Ovary (tissue), 3 donors: ENCODE measurements around the gene DOCK11.

Experiments used
- POLR2A ChIP-seq: fragments of 450-650 bp; IDR thresholded peaks from one replicate; pipeline ENCODE4 v1.6.1; 2017; ENCODE audit warnings: antibody characterized with exemption, mild to moderate bottlenecking, moderate library complexity
- TF ChIP-seq, protein P1 (sequence below), 3 donors: fragments of 450-650 bp in 2 of 3; fragments of 200-600 bp in 1 of 3; IDR thresholded peaks; one replicate each; pipeline versions ENCODE4 v1.5.1 to v1.8.0; 2016 to 2022; ENCODE audit warnings: antibody characterized with exemption in 3 of 3, mild to moderate bottlenecking in 1 of 3
- donor health status: DM: no; HTN: no; CAD: no.

DNA sequence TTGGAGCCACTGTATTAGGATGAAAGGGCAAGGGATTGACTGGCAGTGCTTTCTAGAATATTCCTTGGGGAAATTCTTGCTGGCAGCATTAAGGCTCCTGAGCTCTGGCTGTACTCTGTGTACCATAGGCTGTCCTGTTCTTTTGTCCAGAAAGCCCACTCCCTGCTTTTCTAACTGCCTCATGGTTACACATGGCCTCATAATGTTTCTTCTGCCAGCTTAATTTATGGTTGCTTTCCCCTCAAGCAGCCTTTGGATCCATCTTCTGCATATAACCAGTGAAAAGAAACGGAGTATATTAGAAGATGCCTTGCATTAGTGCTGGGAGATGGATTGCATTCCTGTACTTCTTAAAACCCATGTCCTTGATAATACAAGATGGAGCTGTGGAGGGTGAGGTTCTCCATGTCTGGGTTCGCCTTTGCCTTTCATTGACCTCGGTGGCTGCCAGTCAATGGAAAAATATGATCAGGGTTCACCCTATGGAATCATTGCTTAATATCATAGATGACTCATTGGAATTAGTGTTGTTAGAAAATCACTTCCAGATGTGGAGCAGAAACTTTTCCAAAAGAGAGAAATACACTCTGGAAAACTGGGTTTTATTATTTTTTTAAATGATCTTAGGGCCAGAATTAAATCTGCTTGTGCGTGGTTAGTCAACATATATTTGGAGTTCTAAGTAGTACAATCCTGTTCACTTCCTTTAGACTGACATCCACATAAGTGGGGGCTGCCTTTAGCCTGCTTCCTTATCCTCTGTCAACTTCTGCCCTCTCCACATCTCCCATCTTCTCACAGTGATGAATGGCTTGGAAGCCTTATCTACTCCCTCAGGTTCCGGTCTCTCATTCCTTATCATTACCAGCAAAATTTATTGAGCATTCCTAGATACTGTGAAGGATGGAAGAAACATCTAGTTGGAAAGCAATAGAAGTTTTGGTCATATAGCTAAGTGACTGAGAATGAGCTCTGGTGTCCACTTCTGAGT lies 24.9 kb downstream of the DOCK11 start:
- TF ChIP-seq, protein P1, sequence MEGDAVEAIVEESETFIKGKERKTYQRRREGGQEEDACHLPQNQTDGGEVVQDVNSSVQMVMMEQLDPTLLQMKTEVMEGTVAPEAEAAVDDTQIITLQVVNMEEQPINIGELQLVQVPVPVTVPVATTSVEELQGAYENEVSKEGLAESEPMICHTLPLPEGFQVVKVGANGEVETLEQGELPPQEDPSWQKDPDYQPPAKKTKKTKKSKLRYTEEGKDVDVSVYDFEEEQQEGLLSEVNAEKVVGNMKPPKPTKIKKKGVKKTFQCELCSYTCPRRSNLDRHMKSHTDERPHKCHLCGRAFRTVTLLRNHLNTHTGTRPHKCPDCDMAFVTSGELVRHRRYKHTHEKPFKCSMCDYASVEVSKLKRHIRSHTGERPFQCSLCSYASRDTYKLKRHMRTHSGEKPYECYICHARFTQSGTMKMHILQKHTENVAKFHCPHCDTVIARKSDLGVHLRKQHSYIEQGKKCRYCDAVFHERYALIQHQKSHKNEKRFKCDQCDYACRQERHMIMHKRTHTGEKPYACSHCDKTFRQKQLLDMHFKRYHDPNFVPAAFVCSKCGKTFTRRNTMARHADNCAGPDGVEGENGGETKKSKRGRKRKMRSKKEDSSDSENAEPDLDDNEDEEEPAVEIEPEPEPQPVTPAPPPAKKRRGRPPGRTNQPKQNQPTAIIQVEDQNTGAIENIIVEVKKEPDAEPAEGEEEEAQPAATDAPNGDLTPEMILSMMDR (IDR thresholded peaks at IDR 0.05), result no peak
- TF ChIP-seq POLR2A, result no peak
